OCI-LY7 (cell line): Measurements from ENCODE around the gene GRN.

Source experiments
- EZH2phosphoT487 ChIP-seq: fragments of 200-600 bp; sonication (generic); IDR thresholded peaks from 2 replicates; pipeline ENCODE4 v1.6.1; 2018; ENCODE audit warnings: low read depth, borderline replicate concordance, mild to moderate bottlenecking, mixed run types, antibody characterized with exemption, low read length, moderate library complexity, mixed read lengths
- TF ChIP-seq, protein P1 (sequence below): fragments of 200-600 bp; sonication (generic); conservative IDR thresholded peaks from 2 replicates; pipeline ENCODE4 v1.5.1; 2014; ENCODE audit warnings: mild to moderate bottlenecking, antibody characterized with exemption, low read length, moderate library complexity, mixed read lengths

GRCh38 chr17:44360826-44361225, 15.7 kb downstream of the GRN start:
- TF ChIP-seq, protein P1, sequence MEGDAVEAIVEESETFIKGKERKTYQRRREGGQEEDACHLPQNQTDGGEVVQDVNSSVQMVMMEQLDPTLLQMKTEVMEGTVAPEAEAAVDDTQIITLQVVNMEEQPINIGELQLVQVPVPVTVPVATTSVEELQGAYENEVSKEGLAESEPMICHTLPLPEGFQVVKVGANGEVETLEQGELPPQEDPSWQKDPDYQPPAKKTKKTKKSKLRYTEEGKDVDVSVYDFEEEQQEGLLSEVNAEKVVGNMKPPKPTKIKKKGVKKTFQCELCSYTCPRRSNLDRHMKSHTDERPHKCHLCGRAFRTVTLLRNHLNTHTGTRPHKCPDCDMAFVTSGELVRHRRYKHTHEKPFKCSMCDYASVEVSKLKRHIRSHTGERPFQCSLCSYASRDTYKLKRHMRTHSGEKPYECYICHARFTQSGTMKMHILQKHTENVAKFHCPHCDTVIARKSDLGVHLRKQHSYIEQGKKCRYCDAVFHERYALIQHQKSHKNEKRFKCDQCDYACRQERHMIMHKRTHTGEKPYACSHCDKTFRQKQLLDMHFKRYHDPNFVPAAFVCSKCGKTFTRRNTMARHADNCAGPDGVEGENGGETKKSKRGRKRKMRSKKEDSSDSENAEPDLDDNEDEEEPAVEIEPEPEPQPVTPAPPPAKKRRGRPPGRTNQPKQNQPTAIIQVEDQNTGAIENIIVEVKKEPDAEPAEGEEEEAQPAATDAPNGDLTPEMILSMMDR: no peak
- TF ChIP-seq EZH2phosphoT487: no peak
